HS-27A (cell line): ENCODE data around the gene PLA2G6.
"Not testable (repeated sequence)": the region's sequence is repeated elsewhere in the genome, so short reads cannot be mapped to it uniquely, and the experiment has no call there.

ENCODE experiments used
- DNase-seq: peaks from one replicate; pipeline ENCODE4 v3.0.0-alpha.2; 2012; ENCODE audit warnings: low read depth, missing footprints

PLA2G6 gene

GRCh38 chr22:38132794-38133193, 48.8 kb downstream of the PLA2G6 start:
- DNase-seq, result no peak

GRCh38 chr22:38132136-38132535, 49.5 kb downstream of the PLA2G6 start:
- no peak for DNase-seq

GRCh38 chr22:38131399-38131798, 50.2 kb downstream of the PLA2G6 start:
- DNase-seq, result no peak

GRCh38 chr22:38129856-38130255, 51.8 kb downstream of the PLA2G6 start:
- no peak for DNase-seq

GRCh38 chr22:38129021-38129420, 52.6 kb downstream of the PLA2G6 start:
- no peak for DNase-seq

- no peak for DNase-seq
These were observed 53.8 kb downstream of the PLA2G6 start for GRCh38 chr22:38127869-38128268.

GRCh38 chr22:38126928-38127668, 54.5 kb downstream of the PLA2G6 start:
- no peak for DNase-seq

- DNase-seq, result no peak
These were observed 55.9 kb downstream of the PLA2G6 start for GRCh38 chr22:38125751-38126201.

GRCh38 chr22:38125038-38125610, 56.5 kb downstream of the PLA2G6 start:
- DNase-seq, result no peak

- no peak for DNase-seq
These were observed 57.2 kb downstream of the PLA2G6 start for GRCh38 chr22:38124236-38124974.

- DNase-seq, result no peak
These were observed 59.0 kb downstream of the PLA2G6 start for GRCh38 chr22:38122616-38123015.

- no peak for DNase-seq
These were observed 61.1 kb downstream of the PLA2G6 start for GRCh38 chr22:38120359-38121110.

- not testable (repeated sequence) for DNase-seq
These were observed 62.9 kb downstream of the PLA2G6 start for GRCh38 chr22:38118747-38119146.

GRCh38 chr22:38118182-38118581, 63.4 kb downstream of the PLA2G6 start:
- no peak for DNase-seq

- DNase-seq, result not testable (repeated sequence)
These were observed 64.1 kb downstream of the PLA2G6 start for GRCh38 chr22:38117556-38117955.

GRCh38 chr22:38115423-38116205, 66.0 kb downstream of the PLA2G6 start:
- DNase-seq, result no peak

GRCh38 chr22:38114484-38115398, 66.9 kb downstream of the PLA2G6 start:
- DNase-seq, result no peak

- no peak for DNase-seq
These were observed 69.2 kb downstream of the PLA2G6 start for GRCh38 chr22:38112381-38112780.

- no peak for DNase-seq
These were observed 69.7 kb downstream of the PLA2G6 start for GRCh38 chr22:38111925-38112355.
